GM12892 (cell line): ENCODE data around the gene CSNK1G2. TPM values are rescaled to one million over a fixed set of nuclear protein-coding genes. Genes with fewer than 3 reads are reported as not detected.
A peak's percentile ranks its signal among the peaks of the same experiment; 100 is the strongest.

Experiments
- DNase-seq: peaks from one replicate; pipeline ENCODE4 v3.0.0; 2011; ENCODE audit not compliant: insufficient read length
- FAIRE-seq: peaks from 2 replicates; lab custom pipeline; 2011; peaks lifted over from hg19 to GRCh38; lab: Jason Lieb, UNC
- POLR2A ChIP-seq: IDR thresholded peaks from 2 replicates; pipeline ENCODE4 v1.6.1; 2011; ENCODE audit warnings: low read depth, low read length, control low read depth
- POLR2AphosphoS5 ChIP-seq: IDR thresholded peaks from 2 replicates; pipeline ENCODE4 v1.6.1; 2011; ENCODE audit warnings: low read depth, low read length, control low read depth
- TAF1 ChIP-seq: IDR thresholded peaks from 2 replicates; pipeline ENCODE4 v1.6.1; 2011; ENCODE audit warnings: low read depth, mild to moderate bottlenecking, control low read depth, low read length, borderline replicate concordance
- polyA plus RNA-seq: library from polyadenylated mRNA; unstranded; fragments of >200 nt; gene quantifications from one replicate; pipeline ENCODE4 v1.2.1, GENCODE V29; 2012; ENCODE audit warnings: missing spikeins, inconsistent platforms; ENCODE audit not compliant: missing spikeins

CSNK1G2 gene
- polyA plus RNA-seq = 22.4 TPM

DNA sequence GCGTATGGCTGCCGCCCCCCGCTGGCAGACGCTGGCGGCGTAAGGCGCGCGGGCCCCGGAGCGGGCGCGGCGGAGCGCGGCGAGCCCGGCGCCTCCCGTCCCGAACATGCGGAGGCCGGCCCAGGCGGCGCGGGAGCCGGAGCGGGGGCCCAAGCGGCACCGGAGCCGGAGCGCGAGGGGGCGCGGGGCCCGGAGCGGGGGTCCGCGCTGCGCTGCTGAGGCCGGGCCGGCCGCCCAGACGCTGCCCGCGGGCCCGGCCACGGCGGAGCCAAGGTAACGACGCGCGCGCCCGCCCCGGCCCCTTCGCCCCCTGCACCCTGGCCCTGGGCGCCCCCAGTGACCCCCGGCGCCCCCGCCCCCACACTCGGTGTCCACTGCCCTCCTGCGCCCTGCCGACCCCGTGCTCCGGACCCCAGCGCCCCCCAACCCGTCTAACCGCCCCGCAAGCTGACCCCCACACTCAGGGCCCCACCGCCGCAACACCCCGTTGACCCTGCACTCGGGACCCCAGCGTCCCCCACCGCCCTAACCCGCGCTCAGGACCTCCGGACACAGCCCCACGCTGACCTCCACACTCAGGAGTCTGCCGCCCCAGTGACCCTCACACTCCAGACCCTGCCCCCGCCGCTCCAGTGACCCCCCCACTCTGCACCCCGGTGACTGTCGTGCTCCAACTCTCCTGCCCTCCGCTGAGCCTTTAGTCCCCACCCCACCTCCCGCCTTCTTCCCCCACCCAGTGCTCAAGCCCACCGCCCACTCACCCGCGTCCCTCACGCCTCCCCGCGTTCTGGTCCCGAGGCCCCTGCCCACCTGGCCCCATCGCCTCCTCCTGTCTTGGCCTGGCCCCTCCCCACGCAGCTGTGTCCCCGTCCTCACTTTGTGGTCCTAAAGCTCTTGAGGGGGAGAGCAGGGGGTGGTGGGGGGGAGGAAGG, at the start of gene CSNK1G2:
CSNK1G2 (plus strand) TSS at position 27 of the 932 bp plus-strand sequence. CDS start 28,601 bp downstream, outside the sequence.
- FAIRE-seq (no peak), DNase-seq (no peak)
- no peak for TF ChIP-seq POLR2AphosphoS5
- TF ChIP-seq POLR2A = no peak
- no peak for TF ChIP-seq TAF1

DNA sequence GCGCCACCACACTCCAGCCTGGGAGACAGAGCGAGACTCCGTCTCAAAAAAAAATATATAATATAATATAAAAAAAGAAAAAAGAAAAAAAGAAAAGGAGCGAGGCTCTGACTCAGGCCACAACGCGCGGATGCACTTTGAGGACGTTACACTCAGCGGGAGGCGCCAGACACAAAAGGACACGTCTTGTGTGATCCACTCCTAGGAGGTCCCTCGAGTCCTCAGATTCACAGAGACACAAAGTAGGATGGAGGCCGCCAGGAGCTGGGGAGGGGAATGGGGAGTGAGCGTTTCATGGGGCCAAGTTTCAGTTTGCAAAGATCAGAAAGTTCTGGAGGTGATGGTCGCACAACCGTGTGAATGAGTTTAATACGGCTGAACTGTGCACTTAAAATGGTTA, 47.2 kb upstream of the CSNK1G2 start:
- no peak for FAIRE-seq
- DNase-seq = no peak
- no peak for TF ChIP-seq TAF1
- TF ChIP-seq POLR2AphosphoS5 = no peak
- no peak for TF ChIP-seq POLR2A

DNA sequence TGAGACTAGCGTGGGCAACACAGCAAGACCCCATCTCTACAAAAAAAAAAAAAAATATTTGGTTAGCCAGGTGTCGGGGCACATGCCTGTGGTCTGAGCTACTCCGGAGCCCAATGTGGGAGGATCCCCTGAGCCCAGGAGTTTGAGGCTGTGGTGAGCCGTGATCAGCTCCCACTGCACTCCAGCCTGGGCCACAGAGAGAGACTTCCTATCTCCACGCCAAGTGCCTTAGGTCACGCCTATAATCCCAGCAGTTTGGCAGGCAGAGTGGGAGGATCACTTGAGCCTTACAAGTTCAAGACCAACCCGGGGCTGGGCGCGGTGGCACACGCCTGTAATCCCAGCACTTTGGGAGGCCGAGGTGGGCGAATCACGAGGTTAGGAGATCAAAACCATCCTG, 44.5 kb upstream of the CSNK1G2 start:
- FAIRE-seq (no peak), DNase-seq (no peak)
- TF ChIP-seq TAF1 (no peak), POLR2A (no peak)

DNA sequence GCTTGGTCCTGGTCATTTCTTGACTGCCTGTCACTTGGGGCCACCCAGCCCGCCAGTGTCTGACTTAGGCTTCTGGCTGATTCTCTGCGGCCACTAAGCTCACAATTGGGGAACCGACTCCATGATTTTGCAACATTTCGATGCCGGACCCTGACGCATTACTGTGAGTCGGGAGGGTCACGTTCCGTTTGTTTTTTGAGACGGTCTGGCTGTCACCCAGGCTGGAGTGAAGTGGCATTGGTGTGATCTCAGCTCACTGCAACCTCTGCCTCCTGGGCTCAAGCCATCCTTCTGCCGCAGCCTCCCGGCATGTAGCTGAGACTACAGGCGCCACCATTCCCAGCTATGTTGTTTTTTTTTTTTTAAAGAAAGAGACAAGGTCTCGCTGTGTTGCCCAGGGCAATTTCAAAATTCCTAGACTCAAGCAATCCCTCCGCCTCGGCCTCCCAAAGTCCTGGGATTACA, 39.0 kb upstream of the CSNK1G2 start:
- TF ChIP-seq POLR2A (no peak), POLR2AphosphoS5 (no peak), TAF1 (no peak)
- DNase-seq (no peak), FAIRE-seq (no peak)

DNA sequence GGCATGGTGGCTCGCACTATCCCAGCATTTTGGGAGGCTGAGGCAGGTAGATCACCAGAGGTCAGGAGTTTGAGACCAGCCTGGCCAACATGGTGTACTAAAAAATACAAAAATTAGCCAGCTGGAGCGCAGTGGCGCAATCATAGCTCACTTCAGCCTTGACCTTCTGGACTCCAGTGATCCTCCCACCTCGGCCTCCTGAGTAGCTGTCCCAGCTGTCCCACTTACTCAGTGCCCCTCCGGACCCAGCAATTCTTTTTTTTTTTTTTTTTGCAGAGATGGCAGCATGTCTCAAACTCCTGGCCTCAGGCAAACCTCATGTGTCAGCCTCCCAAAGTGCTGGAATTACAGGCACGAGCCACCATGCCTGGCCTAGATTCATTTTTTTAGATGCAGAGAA, 38.0 kb upstream of the CSNK1G2 start:
- DNase-seq = no peak
- no peak for FAIRE-seq
- TF ChIP-seq POLR2A = no peak
- TF ChIP-seq POLR2AphosphoS5 = no peak
- TF ChIP-seq TAF1 = no peak

DNA sequence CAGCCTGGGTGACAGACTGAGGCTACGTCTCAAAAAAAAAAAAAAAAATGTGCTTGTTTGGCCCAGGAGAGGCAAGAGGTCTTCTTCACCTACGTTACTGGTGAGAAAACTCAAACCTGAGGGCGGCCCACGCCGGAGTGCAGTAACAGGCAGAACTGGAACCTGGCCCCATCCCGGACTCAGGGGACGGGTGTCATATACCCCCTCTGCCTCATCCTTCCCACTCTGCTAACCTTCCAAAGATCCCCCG, 36.2 kb upstream of the CSNK1G2 start:
- DNase-seq (no peak), FAIRE-seq (no peak)
- no peak for TF ChIP-seq POLR2AphosphoS5
- TF ChIP-seq TAF1 = no peak
- TF ChIP-seq POLR2A = no peak; the same call in 1 of the 2 replicates

DNA sequence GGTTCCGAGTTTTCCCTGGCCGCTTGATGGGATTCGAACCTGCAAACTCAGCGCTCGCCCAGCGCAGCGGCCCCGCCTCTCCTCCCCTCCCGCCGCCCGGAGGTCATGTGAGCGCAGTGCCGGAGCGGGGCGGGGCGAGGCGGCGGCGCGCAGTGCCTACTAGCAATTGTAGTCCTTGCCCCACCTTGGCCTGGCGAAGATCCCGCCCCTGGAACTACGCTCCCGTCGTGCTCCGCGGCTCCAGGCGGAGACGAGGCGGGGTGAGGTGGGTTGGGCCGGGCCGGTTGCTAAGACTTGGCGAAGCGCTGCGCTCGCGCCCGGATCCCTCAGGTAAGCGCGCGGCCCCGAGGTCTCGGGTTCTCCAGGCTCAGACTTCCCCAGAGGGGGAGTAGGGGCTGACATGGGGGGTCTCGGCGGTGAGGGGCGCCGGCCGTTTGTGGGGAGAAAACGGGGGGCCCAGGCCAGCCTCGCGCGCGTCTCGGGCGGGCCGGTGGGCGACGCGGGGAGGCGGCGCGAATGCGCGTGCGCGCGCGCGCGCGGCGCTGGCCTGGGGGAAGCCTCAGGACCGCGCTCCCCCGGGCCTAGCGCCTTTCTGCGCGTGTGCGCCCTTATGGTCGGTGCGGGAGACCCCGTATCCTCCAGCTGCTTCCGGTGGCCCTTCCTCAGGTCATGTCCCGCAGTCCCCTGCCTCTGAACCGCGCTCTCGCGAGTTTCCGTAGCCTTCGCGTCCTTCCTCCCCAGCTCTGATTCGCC, 35.7 kb upstream of the CSNK1G2 start, which contains the start of the genes ADAT3 and SCAMP4:
ADAT3 (plus strand) TSS at position 290 of the 753 bp plus-strand sequence. CDS start 6,649 bp downstream, outside the sequence.
SCAMP4 (plus strand) TSS at position 290 of the 753 bp plus-strand sequence. CDS start 9,621 bp downstream, outside the sequence.
- peak; percentile 99 for FAIRE-seq
- DNase-seq = peak; percentile 93
- TF ChIP-seq POLR2AphosphoS5 (no peak), POLR2A (peak; percentile 56; the same call in 1 of the 2 replicates)

DNA sequence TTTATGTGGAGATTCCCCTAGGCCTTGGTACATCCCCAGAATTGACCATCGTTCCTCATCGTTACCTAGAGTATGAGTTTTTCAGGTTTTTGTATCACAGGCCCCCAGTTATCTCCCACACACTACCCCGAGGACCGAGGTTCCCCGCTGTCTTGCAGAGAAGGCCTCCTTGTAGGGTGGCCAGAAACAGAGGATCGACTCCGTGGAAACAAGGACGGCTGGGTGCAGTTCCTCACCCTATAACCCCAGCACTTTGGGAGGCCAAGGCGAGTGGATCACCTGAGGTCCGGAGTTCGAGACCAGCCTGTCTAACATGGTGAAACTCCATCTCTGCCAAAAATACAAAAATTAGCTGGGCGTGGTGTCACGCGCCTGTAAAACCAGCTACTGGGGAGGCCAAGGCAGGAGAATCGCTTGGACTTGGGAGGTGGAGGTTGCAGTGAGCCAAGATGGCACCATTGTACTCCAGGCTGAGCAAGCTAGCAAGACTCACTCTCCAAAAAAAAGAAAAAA, 35.1 kb upstream of the CSNK1G2 start:
- TF ChIP-seq POLR2A (no peak), POLR2AphosphoS5 (no peak), TAF1 (no peak)
- FAIRE-seq = peak; percentile 58
- DNase-seq = no peak

DNA sequence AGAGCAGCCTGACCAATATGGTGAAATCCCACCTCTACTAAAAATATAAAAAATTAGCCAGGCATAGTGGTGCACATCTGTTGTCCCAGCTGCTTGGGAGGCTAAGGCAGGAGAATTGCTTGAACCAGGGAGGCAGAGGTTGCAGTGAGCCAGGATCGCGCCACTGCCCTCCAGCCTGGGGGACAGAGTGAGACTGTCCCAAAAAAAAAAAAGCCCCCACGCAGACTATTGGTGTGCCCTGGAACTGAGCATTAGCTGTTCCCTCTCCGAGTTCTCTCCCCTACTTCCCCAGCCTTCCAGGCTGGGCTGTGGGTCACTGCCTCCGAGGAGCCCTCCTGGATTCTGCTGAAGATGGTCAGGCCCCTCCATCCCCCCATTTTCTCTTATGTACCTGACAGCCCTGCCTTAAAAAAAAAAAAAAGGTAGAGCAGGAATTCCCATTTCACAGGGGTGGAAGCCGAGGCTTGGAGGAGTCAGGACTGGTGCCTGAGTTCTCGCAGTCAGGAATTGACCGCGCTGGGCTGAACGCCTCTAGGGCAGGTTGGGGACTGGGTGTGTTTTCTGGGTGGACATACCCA, 33.9 kb upstream of the CSNK1G2 start:
- no peak for FAIRE-seq
- no peak for DNase-seq

DNA sequence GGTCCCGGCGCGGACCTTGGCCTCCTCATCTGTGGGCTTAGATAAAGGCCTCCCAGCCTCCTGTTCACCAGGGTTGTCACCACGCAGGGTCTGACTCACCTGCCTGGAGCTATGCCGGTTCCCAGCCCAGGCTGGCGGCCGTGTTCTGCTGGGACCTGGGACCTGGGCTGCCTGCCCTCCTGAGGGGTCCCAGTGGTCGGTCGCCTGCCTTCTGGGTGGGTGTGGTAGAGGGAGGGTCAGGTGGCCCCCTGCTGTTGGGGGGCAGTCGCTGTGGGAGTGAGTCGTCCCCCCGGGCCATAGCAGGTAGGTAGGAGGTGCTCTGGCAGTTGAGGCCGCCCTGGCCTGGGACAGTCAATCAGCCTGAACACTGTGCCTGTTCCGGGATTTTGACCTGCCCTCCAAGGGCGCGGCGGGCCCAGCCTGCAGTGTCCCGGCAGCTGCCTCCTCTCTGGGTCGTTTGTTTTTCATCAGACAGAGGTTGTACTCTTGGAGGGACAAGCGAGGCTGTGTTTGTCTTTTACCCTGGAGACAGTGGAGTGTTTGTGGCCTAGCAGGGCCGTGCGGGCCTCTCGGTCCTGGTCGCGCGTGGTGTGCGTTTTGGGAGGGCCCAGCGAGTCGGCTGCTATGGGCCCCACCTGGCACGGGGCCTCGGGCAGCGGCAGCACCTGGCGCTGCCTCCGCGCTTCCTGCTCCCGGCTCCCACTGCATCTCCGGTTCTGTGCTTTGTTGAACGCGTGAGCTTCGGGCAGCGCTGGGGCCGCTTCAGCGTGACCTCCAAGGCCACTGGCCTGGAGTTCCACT, 33.2 kb upstream of the CSNK1G2 start:
- no peak for DNase-seq
- no peak for FAIRE-seq
- no peak for TF ChIP-seq POLR2AphosphoS5
- TF ChIP-seq POLR2A = no peak
- no peak for TF ChIP-seq TAF1

More for the DNA sequence above, 33.9 kb upstream of the CSNK1G2 start:
- no peak for TF ChIP-seq POLR2AphosphoS5
- no peak for TF ChIP-seq POLR2A
- TF ChIP-seq TAF1 = no peak
